Iris pigment epithelial cell (primary cell): ENCODE data around the gene GRM1.

Source experiments
- DNase-seq: peaks from one replicate; pipeline ENCODE4 v3.0.0-alpha.2; 2011; ENCODE audit warnings: low read depth

Gene GRM1

GRCh38 chr6:146472918-146473317 lies 444.1 kb downstream of the GRM1 start:
- DNase-seq: no peak

DNA sequence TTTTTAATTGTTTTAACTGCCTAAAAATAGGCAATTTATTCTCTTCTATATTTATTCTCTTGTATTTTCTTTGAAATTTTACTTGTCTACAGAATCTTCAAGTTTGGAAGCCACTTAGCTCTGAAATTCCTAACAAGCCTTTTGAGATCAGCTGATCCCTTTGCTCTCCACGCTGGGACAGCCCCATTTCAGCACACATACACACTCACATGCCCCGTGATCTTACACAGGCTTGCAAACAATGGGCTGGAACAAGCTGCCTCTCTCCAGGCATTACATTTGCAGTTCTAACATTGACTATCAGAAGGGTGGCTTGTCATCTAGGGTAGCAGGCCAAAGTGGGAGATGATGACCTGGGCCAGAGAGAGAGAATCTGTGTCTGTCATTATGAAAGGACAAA lies 452.7 kb downstream of the GRM1 start:
- DNase-seq: no peak

- no peak for DNase-seq
Measured at GRCh38 chr6:146484411-146484810, 455.5 kb downstream of the GRM1 start.
